Measurements from ENCODE around the gene GGCX. TPM values are rescaled to one million over a fixed set of nuclear protein-coding genes. Genes with fewer than 3 reads are reported as not detected.

Gene GGCX
- total RNA-seq, 1 donor from 2014 or later = 58.2 TPM

DNA sequence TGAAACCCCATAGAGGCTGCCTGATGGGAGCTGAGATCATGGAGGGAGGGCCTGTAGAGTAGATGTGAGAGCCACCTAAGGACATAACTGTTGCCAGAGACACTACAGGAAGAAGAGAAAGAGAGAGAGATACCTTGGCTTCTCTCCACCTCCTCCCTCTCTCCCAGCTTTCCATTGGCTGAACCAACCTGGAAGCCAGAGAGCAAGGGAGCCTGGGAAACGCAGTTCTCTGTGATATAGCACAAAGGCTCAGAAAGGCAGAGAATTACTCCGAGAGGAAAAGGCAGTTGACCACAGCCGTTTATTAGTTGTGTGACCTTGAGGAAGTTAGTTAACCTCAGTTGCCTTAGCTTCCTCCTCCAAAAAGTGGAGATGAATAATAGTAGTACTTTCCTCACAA is 60.0 kb downstream of the GGCX start:
- no peak overlapping the region for H3K4me3 Mint-ChIP-seq
- H3K27me3 Mint-ChIP-seq (ENCODE audit: low read depth) = no peaks in the 10 kb centered on the region
- H3K27ac Mint-ChIP-seq = no peak overlapping the region
- peaks cover 14% of the 10 kb centered on the region for H3K4me1 Mint-ChIP-seq
- DNase-seq (ENCODE audit: low spot score in 2 of 2, unreplicated experiment in 2 of 2) = no peak
- TF ChIP-seq, protein P1, sequence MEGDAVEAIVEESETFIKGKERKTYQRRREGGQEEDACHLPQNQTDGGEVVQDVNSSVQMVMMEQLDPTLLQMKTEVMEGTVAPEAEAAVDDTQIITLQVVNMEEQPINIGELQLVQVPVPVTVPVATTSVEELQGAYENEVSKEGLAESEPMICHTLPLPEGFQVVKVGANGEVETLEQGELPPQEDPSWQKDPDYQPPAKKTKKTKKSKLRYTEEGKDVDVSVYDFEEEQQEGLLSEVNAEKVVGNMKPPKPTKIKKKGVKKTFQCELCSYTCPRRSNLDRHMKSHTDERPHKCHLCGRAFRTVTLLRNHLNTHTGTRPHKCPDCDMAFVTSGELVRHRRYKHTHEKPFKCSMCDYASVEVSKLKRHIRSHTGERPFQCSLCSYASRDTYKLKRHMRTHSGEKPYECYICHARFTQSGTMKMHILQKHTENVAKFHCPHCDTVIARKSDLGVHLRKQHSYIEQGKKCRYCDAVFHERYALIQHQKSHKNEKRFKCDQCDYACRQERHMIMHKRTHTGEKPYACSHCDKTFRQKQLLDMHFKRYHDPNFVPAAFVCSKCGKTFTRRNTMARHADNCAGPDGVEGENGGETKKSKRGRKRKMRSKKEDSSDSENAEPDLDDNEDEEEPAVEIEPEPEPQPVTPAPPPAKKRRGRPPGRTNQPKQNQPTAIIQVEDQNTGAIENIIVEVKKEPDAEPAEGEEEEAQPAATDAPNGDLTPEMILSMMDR (IDR thresholded peaks at IDR 0.05; ENCODE audit: unreplicated experiment) = no peak
- H3K36me3 Mint-ChIP-seq = no peaks in the 10 kb centered on the region
- H3K9me3 Mint-ChIP-seq = peaks cover 7% of the 10 kb centered on the region

DNA sequence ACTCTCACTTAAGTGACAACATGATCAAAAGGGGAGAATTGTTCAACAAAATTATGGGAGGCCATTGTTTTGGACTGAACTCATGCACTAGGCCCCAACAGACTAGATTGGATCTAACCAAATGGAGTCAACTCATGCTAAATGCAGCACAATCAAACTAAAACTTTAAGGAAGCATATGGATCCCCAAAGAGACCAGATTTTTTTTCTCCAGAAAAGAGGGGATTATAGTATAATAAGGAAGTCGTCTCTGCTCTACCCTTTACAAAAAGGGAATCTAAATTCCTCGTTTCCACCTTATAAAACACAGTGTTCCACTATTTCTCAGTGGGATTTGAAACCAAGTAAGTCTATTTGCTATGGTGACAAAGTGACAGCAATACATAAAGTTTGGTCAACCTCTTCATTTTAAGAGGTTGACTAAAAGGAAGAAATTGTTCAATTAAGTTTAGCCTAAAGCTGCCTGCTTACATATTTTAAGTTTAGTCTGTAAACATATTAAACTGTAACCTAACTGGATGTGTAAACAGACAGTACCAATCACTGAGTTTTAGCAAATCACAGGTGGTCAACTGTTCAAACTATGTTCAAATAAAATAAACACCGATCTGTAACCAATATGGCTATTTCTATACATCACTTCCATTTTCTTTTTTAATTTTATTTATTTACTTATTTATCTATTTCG is 63.2 kb downstream of the GGCX start:
- no peak for DNase-seq (ENCODE audit: low spot score in 2 of 2, unreplicated experiment in 2 of 2)
- Mint-ChIP-seq H3K27ac (no peak overlapping the region), H3K4me3 (no peak overlapping the region), H3K36me3 (no peaks in the 10 kb centered on the region), H3K27me3 (ENCODE audit: low read depth) (no peaks in the 10 kb centered on the region), H3K9me3 (peaks cover 7% of the 10 kb centered on the region), H3K4me1 (peaks cover 4% of the 10 kb centered on the region)
- TF ChIP-seq, protein P1 (IDR thresholded peaks at IDR 0.05; ENCODE audit: unreplicated experiment) = no peak

GRCh38 chr2:85496436-85496835 is 64.9 kb downstream of the GGCX start:
- Mint-ChIP-seq H3K4me3 (no peak overlapping the region), H3K27ac (no peak overlapping the region), H3K27me3 (ENCODE audit: low read depth) (no peaks in the 10 kb centered on the region), H3K4me1 (peaks cover 4% of the 10 kb centered on the region), H3K36me3 (no peaks in the 10 kb centered on the region), H3K9me3 (peaks cover 7% of the 10 kb centered on the region)
- DNase-seq (ENCODE audit: low spot score in 2 of 2, unreplicated experiment in 2 of 2) = no peak
- TF ChIP-seq, protein P1 (IDR thresholded peaks at IDR 0.05; ENCODE audit: unreplicated experiment) = no peak

Other genes with a start within 250 kb of the GGCX start
- 59.0 to 62.5 TPM (median 59.2 TPM) in 3 replicates for gene TGOLN2, start 233.5 kb downstream of the GGCX start, total RNA-seq
- gene RETSAT, start 207.0 kb downstream of the GGCX start, total RNA-seq = 21.5 to 27.4 TPM (median 23.4 TPM) in 3 replicates
- 23.2 to 25.2 TPM (median 24.5 TPM) in 3 replicates for gene ELMOD3, start 206.7 kb downstream of the GGCX start, total RNA-seq
- 86.3 to 92.4 TPM (median 89.2 TPM) in 3 replicates for gene CAPG, start 151.1 kb downstream of the GGCX start, total RNA-seq
- 0.35 to 0.79 TPM (median 0.38 TPM) in 3 replicates for gene SH2D6, start 142.8 kb downstream of the GGCX start, total RNA-seq
- gene MAT2A, start 22.3 kb downstream of the GGCX start, total RNA-seq = 263 to 274 TPM (median 271 TPM) in 3 replicates
- 51.0 to 55.7 TPM (median 55.5 TPM) in 3 replicates for gene VAMP8, start 16.1 kb upstream of the GGCX start, total RNA-seq
- 2.5 to 3.7 TPM (median 3.4 TPM) in 3 replicates for gene VAMP5, start 22.9 kb upstream of the GGCX start, total RNA-seq
- gene RNF181, start 34.3 kb upstream of the GGCX start, total RNA-seq = 76.6 to 87.4 TPM (median 82.8 TPM) in 3 replicates
- gene TMEM150A, start 41.2 kb upstream of the GGCX start, total RNA-seq = 13.5 to 15.2 TPM (median 14.4 TPM) in 3 replicates
- 70.8 to 79.0 TPM (median 74.6 TPM) in 3 replicates for gene C2orf68, start 50.6 kb upstream of the GGCX start, total RNA-seq
- 45.5 to 51.1 TPM (median 49.9 TPM) in 3 replicates for gene USP39, start 54.7 kb upstream of the GGCX start, total RNA-seq
- gene SFTPB, start 106.7 kb upstream of the GGCX start, total RNA-seq = not detected in 3 replicates
- gene GNLY, start 132.9 kb upstream of the GGCX start, total RNA-seq = 0.43 TPM in 1 of 3 replicates, not detected in the others
- gene ATOH8, start 192.5 kb upstream of the GGCX start, total RNA-seq = 12.6 to 13.8 TPM (median 12.7 TPM) in 3 replicates

Measured in mesothelial cell of epicardium (in vitro differentiated cells).